ENCODE results near the gene TMEFF2. TPM values are rescaled to one million over a fixed set of nuclear protein-coding genes. Genes with fewer than 3 reads are reported as not detected.
A peak's percentile ranks its signal among the peaks of the same experiment; 100 is the strongest.

Gene TMEFF2
- total and polyA plus RNA-seq, 4 donors: 0.08 TPM; not detected in 3

GRCh38 chr2:192196421-192197194, 1.9 kb upstream of the TMEFF2 start:
- peak overlapping the region in 1 of 3 donors; percentile 42 for H3K4me3 ChIP-seq (ENCODE audit: low read depth in 1 of 3, low read length in 3 of 3)

DNA sequence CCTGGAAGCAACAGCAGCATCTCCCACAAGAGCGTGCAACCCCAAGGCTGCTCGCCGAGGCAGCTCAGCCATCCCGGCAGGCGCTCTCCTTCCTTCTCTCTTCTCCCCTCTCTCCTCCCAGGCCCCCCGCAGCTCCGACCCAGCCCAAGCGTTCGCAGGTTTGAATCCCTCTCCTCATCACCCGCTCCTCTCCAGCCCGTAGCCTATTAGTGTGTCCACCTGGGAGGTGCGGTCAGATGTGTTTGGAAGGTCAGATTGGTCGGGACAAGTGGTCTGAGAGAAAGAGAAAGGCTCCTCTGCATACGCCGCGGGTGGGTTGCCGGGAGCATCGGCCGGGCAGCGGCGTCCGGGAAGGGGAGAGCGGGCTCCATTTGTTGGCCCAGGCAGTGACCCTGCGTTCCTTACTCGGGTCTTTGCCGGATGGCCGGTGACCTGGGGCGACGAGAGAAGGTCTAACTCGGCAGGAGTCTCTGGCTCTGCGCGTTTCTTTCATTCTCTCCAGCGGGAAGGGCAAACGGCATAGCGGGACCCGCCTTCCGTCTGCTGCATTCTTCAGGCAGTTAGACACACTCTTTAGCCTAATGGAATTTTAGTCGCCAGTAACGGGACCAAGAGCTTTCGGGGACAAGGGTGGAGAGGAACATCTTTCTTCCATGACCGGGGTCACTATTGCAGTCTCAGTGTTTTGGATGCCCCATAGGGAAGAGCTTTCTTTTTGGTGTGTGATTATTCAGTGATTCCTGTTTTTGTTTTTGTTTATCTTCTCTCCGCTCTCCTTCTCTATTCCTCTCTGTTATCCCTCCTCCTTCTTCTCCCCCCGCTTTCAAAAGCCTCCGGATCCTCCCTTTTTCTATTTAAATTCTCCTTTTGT, 1.1 kb upstream of the TMEFF2 start:
- Histone ChIP-seq H3K9me3 (ENCODE audit: control insufficient read depth in 4 of 4, low read length in 3 of 4) (no peaks in the 10 kb centered on the region), H3K27me3 (ENCODE audit: control insufficient read depth in 4 of 4, insufficient read depth in 4 of 4, low read length in 3 of 4) (peaks cover 0 to 22% (median 7%) of the 10 kb centered on the region in 4 donors), H3K36me3 (ENCODE audit: control insufficient read depth in 4 of 4, insufficient read depth in 3 of 4, low read depth in 1 of 4, low read length in 3 of 4) (no peaks in the 10 kb centered on the region), H3K4me1 (ENCODE audit: control insufficient read depth in 4 of 4, insufficient read depth in 4 of 4, low read length in 3 of 4) (peaks cover 13 to 29% (median 23%) of the 10 kb centered on the region in 4 donors), H3K9ac (ENCODE audit: low read depth in 1 of 2, low read length in 2 of 2) (no peak overlapping the region), H3K4me3 (ENCODE audit: low read depth in 1 of 3, low read length in 3 of 3) (peak overlapping the region; percentile 42 to 63 (median 57)), H3K27ac (ENCODE audit: low read depth in 1 of 2, low read length in 2 of 2) (no peak overlapping the region)
- no peak for DNase-seq (ENCODE audit: low spot score)
- 2% methylated on average over 44 of the region's 44 CpGs for WGBS
- TF ChIP-seq YY1 (IDR thresholded peaks at IDR 0.05) (no peak), SP1 (IDR thresholded peaks at IDR 0.05) (no peak), TAF1 (conservative IDR thresholded peaks at IDR 0.05) (no peak), NR2F2 (IDR thresholded peaks at IDR 0.05) (no peak), HNF4G (IDR thresholded peaks at IDR 0.05) (no peak), HNF4A (conservative IDR thresholded peaks at IDR 0.05) (no peak)
- TF ChIP-seq, protein P1, sequence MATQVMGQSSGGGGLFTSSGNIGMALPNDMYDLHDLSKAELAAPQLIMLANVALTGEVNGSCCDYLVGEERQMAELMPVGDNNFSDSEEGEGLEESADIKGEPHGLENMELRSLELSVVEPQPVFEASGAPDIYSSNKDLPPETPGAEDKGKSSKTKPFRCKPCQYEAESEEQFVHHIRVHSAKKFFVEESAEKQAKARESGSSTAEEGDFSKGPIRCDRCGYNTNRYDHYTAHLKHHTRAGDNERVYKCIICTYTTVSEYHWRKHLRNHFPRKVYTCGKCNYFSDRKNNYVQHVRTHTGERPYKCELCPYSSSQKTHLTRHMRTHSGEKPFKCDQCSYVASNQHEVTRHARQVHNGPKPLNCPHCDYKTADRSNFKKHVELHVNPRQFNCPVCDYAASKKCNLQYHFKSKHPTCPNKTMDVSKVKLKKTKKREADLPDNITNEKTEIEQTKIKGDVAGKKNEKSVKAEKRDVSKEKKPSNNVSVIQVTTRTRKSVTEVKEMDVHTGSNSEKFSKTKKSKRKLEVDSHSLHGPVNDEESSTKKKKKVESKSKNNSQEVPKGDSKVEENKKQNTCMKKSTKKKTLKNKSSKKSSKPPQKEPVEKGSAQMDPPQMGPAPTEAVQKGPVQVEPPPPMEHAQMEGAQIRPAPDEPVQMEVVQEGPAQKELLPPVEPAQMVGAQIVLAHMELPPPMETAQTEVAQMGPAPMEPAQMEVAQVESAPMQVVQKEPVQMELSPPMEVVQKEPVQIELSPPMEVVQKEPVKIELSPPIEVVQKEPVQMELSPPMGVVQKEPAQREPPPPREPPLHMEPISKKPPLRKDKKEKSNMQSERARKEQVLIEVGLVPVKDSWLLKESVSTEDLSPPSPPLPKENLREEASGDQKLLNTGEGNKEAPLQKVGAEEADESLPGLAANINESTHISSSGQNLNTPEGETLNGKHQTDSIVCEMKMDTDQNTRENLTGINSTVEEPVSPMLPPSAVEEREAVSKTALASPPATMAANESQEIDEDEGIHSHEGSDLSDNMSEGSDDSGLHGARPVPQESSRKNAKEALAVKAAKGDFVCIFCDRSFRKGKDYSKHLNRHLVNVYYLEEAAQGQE (IDR thresholded peaks at IDR 0.05): no peak

More at GRCh38 chr2:192196421-192197194, 1.9 kb upstream of the TMEFF2 start:
- peaks cover 13 to 29% (median 23%) of the 10 kb centered on the region in 4 donors for H3K4me1 ChIP-seq (ENCODE audit: control insufficient read depth in 4 of 4, insufficient read depth in 4 of 4, low read length in 3 of 4)
- no peak for DNase-seq (ENCODE audit: low spot score)
- H3K9me3 ChIP-seq (ENCODE audit: control insufficient read depth in 4 of 4, low read length in 3 of 4): no peaks in the 10 kb centered on the region
- H3K27ac ChIP-seq (ENCODE audit: low read depth in 1 of 2, low read length in 2 of 2): no peak overlapping the region
- TF ChIP-seq EGR1 (IDR thresholded peaks at IDR 0.05; ENCODE audit: low read depth in 2 of 2): no peak
- no peak for TF ChIP-seq YY1 (IDR thresholded peaks at IDR 0.05)
- TF ChIP-seq SP1 (IDR thresholded peaks at IDR 0.05): no peak
- TF ChIP-seq RXRA (IDR thresholded peaks at IDR 0.05): no peak
- no peak for TF ChIP-seq HNF4A (conservative IDR thresholded peaks at IDR 0.05)
- TF ChIP-seq FOXA1 (IDR thresholded peaks at IDR 0.05): no peak
- TF ChIP-seq NR2F2 (IDR thresholded peaks at IDR 0.05): no peak
- TF ChIP-seq GABPA (IDR thresholded peaks at IDR 0.05 in 1 of 2, conservative IDR thresholded peaks at IDR 0.05 in 1 of 2): no peak
- TF ChIP-seq, protein P1 (IDR thresholded peaks at IDR 0.05): no peak
- TF ChIP-seq ATF3 (IDR thresholded peaks at IDR 0.05): no peak
- no peak for TF ChIP-seq JUND (IDR thresholded peaks at IDR 0.05)
- TF ChIP-seq, protein P2, sequence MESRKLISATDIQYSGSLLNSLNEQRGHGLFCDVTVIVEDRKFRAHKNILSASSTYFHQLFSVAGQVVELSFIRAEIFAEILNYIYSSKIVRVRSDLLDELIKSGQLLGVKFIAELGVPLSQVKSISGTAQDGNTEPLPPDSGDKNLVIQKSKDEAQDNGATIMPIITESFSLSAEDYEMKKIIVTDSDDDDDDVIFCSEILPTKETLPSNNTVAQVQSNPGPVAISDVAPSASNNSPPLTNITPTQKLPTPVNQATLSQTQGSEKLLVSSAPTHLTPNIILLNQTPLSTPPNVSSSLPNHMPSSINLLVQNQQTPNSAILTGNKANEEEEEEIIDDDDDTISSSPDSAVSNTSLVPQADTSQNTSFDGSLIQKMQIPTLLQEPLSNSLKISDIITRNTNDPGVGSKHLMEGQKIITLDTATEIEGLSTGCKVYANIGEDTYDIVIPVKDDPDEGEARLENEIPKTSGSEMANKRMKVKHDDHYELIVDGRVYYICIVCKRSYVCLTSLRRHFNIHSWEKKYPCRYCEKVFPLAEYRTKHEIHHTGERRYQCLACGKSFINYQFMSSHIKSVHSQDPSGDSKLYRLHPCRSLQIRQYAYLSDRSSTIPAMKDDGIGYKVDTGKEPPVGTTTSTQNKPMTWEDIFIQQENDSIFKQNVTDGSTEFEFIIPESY (IDR thresholded peaks at IDR 0.05): no peak
- WGBS: 11% methylated on average over 14 of the region's 14 CpGs
- H3K36me3 ChIP-seq (ENCODE audit: control insufficient read depth in 4 of 4, insufficient read depth in 3 of 4, low read depth in 1 of 4, low read length in 3 of 4): no peaks in the 10 kb centered on the region
- no peak overlapping the region for H3K9ac ChIP-seq (ENCODE audit: low read depth in 1 of 2, low read length in 2 of 2)
- H3K27me3 ChIP-seq (ENCODE audit: control insufficient read depth in 4 of 4, insufficient read depth in 4 of 4, low read length in 3 of 4): peaks cover 0 to 22% (median 7%) of the 10 kb centered on the region in 4 donors
